A549 (cell line): Measurements from ENCODE around the gene DOK4.

Experiments used
- CHD4 ChIP-seq: fragments of 200-600 bp; sonication (generic); IDR thresholded peaks from 2 replicates; pipeline ENCODE4 v1.6.1; 2016; ENCODE audit warnings: antibody characterized with exemption, mild to moderate bottlenecking, borderline replicate concordance
- POLR2A ChIP-seq: IDR thresholded peaks from 2 replicates; pipeline ENCODE4 v1.6.1; 2012; ENCODE audit warnings: mild to moderate bottlenecking, low read length

DNA sequence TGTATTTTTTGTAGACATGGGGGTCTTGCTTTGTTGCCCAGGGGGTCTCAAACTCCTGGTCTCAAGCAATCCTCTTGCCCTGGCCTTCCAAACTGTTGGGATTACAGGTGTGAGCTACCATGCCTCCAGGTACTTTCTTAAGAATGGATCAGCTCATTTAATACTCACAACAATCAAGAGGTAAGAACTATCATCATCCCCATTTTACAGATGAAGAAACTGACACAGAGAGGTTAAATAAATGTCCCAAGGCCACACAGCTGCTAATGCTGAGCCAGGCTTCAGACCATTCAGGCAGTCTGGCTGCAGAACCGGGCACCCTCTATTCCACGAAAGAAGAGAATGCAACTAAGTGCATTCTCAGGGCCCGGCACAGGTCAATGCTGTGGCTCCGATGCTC, 28.1 kb upstream of the DOK4 start:
- TF ChIP-seq POLR2A = no peak
- TF ChIP-seq CHD4 = no peak
